ENCODE measurements around the gene ARHGEF11. TPM values are rescaled to one million over a fixed set of nuclear protein-coding genes. Genes with fewer than 3 reads are reported as not detected.

The ARHGEF11 gene
- total RNA-seq, 1 experiment from 2014 or later: 55.5 TPM

DNA sequence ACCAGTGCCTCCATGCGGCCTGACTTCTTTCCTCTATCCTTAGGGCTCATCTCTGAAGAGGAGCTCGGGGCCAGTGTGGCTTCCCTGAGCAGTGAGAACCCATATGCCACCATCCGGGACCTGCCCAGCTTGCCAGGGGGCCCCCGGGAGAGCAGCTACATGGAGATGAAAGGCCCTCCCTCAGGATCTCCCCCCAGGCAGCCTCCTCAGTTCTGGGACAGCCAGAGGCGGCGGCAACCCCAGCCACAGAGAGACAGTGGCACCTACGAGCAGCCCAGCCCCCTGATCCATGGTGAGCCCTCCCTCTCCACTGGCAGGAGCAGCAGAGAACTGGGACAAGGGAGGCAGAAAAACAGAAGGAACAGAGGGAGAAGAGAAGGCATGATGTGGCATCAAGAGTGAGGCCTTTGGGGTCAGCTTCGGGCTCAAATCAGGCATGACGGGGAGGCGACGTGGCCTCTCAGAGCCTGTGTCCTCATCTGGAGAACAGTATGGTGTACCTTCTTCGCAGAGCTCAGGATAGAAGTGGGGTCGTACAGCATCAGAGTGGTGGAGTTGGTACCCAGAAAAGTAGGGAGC, 131.6 kb downstream of the ARHGEF11 start:
- CTCF ChIA-PET: interaction anchor here (0.8 kb wide), 1 partner anchor 15 kb away, joined by 3 read pairs; no protein-coding TSS in a partner anchor
- ATAC-seq (no peak), DNase-seq (ENCODE audit: low read depth, low spot score) (no peak)
- in situ Hi-C loops (cut with HindIII; ENCODE audit: low pct_unique_long_range_greater_than_20kb, low sequenced_read_pairs): no loop called here
- H3K4me1 ChIP-seq (ENCODE audit: control insufficient read depth, insufficient read depth, low read length): peaks cover 9% of the 10 kb centered on the region; the same call in 1 of the 2 replicates
- H3K4me3 ChIP-seq (ENCODE audit: low read depth in 2 of 2, low read length in 2 of 2): no peak overlapping the region
- intact Hi-C loops (cut with micrococcal nuclease; ENCODE audit: unreplicated experiment): no loop called here
- TF ChIP-seq SIN3A (IDR thresholded peaks at IDR 0.05; ENCODE audit: borderline replicate concordance, insufficient read depth, low read depth, low read length) (no peak), TCF7L2 (IDR thresholded peaks at IDR 0.05; ENCODE audit: low read depth, low read length) (no peak), POLR2AphosphoS5 (IDR thresholded peaks at IDR 0.05; ENCODE audit: low read depth, low read length) (no peak)
- TF ChIP-seq, protein P1, sequence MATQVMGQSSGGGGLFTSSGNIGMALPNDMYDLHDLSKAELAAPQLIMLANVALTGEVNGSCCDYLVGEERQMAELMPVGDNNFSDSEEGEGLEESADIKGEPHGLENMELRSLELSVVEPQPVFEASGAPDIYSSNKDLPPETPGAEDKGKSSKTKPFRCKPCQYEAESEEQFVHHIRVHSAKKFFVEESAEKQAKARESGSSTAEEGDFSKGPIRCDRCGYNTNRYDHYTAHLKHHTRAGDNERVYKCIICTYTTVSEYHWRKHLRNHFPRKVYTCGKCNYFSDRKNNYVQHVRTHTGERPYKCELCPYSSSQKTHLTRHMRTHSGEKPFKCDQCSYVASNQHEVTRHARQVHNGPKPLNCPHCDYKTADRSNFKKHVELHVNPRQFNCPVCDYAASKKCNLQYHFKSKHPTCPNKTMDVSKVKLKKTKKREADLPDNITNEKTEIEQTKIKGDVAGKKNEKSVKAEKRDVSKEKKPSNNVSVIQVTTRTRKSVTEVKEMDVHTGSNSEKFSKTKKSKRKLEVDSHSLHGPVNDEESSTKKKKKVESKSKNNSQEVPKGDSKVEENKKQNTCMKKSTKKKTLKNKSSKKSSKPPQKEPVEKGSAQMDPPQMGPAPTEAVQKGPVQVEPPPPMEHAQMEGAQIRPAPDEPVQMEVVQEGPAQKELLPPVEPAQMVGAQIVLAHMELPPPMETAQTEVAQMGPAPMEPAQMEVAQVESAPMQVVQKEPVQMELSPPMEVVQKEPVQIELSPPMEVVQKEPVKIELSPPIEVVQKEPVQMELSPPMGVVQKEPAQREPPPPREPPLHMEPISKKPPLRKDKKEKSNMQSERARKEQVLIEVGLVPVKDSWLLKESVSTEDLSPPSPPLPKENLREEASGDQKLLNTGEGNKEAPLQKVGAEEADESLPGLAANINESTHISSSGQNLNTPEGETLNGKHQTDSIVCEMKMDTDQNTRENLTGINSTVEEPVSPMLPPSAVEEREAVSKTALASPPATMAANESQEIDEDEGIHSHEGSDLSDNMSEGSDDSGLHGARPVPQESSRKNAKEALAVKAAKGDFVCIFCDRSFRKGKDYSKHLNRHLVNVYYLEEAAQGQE (IDR thresholded peaks at IDR 0.05; ENCODE audit: insufficient read depth in 1 of 2, low read depth in 2 of 2, low read length in 1 of 2): no peak
- TF ChIP-seq, protein P2, sequence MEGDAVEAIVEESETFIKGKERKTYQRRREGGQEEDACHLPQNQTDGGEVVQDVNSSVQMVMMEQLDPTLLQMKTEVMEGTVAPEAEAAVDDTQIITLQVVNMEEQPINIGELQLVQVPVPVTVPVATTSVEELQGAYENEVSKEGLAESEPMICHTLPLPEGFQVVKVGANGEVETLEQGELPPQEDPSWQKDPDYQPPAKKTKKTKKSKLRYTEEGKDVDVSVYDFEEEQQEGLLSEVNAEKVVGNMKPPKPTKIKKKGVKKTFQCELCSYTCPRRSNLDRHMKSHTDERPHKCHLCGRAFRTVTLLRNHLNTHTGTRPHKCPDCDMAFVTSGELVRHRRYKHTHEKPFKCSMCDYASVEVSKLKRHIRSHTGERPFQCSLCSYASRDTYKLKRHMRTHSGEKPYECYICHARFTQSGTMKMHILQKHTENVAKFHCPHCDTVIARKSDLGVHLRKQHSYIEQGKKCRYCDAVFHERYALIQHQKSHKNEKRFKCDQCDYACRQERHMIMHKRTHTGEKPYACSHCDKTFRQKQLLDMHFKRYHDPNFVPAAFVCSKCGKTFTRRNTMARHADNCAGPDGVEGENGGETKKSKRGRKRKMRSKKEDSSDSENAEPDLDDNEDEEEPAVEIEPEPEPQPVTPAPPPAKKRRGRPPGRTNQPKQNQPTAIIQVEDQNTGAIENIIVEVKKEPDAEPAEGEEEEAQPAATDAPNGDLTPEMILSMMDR (IDR thresholded peaks at IDR 0.05): no peak
- no TSS peak for BruUV-seq (replicated peaks)
- no peaks in the 10 kb centered on the region for H3K36me3 ChIP-seq (ENCODE audit: control insufficient read depth, insufficient read depth, low read length)
- no peaks in the 10 kb centered on the region for H3K9me3 ChIP-seq (ENCODE audit: control insufficient read depth, insufficient read depth, low read depth, low read length)
- POLR2A ChIA-PET: no interaction called here
- H3K27ac ChIP-seq (ENCODE audit: low read length): no peak overlapping the region
- no peaks in the 10 kb centered on the region for H3K27me3 ChIP-seq (ENCODE audit: control insufficient read depth, insufficient read depth, low read length)

DNA sequence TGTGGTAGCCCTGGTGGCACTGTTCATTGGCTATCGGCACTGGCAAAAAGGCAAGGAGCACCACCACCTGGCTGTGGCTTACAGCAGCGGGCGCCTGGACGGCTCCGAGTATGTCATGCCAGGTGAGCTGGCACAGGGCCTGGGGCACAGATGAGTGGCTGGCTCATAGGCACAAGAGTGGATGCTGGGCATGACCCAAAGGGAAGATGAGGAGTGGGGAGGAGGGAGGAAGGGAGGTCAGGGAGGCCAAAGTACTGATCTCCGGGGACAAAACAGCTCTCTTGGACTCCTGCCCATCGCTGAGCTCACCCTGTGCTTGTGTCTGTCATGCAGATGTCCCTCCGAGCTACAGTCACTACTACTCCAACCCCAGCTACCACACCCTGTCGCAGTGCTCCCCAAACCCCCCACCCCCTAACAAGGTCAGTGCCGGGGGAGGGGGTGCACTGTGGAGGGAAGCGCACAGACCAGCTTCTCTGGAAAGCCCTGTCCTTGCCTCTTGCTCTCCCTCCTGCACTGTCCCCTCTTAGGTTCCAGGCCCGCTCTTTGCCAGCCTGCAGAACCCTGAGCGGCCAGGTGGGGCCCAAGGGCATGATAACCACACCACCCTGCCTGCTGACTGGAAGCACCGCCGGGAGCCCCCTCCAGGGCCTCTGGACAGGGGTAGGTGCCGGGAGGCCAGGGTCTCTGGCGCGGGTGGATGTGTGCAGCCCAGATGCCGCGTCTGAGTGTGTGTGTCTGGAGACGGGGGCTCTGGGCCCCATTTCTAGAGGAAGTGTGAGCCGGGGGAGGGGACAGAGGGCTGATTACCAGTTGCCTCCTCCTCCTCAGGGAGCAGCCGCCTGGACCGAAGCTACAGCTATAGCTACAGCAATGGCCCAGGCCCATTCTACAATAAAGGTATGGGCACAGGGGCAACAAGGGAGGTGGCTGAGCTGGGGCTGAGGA, 132.4 kb downstream of the ARHGEF11 start:
- H3K4me1 ChIP-seq (ENCODE audit: control insufficient read depth, insufficient read depth, low read length): peaks cover 9% of the 10 kb centered on the region; the same call in 1 of the 2 replicates
- no peaks in the 10 kb centered on the region for H3K36me3 ChIP-seq (ENCODE audit: control insufficient read depth, insufficient read depth, low read length)
- no peaks in the 10 kb centered on the region for H3K9me3 ChIP-seq (ENCODE audit: control insufficient read depth, insufficient read depth, low read depth, low read length)
- H3K4me3 ChIP-seq (ENCODE audit: low read depth in 2 of 2, low read length in 2 of 2): no peak overlapping the region
- TF ChIP-seq SIN3A (IDR thresholded peaks at IDR 0.05; ENCODE audit: borderline replicate concordance, insufficient read depth, low read depth, low read length): no peak
- TF ChIP-seq, protein P2 (IDR thresholded peaks at IDR 0.05): no peak
- TF ChIP-seq, protein P1 (IDR thresholded peaks at IDR 0.05; ENCODE audit: insufficient read depth in 1 of 2, low read depth in 2 of 2, low read length in 1 of 2): no peak
- no peak for TF ChIP-seq POLR2AphosphoS5 (IDR thresholded peaks at IDR 0.05; ENCODE audit: low read depth, low read length)
- TF ChIP-seq TCF7L2 (IDR thresholded peaks at IDR 0.05; ENCODE audit: low read depth, low read length): no peak
- ATAC-seq: no peak
- BruUV-seq (replicated peaks): no TSS peak
- H3K27me3 ChIP-seq (ENCODE audit: control insufficient read depth, insufficient read depth, low read length): no peaks in the 10 kb centered on the region
- CTCF ChIA-PET: interaction anchor here (0.8 to 0.9 kb wide), 2 partner anchors 14 to 20 kb away, joined by 3 read pairs; partner anchors contain the start of gene PEAR1
- in situ Hi-C loops (cut with HindIII; ENCODE audit: low pct_unique_long_range_greater_than_20kb, low sequenced_read_pairs) (no loop called here), intact Hi-C loops (cut with micrococcal nuclease; ENCODE audit: unreplicated experiment) (no loop called here)
- POLR2A ChIA-PET: no interaction called here
- DNase-seq (ENCODE audit: low read depth, low spot score): no peak
- no peak overlapping the region for H3K27ac ChIP-seq (ENCODE audit: low read length)
